ENCODE measurements around the gene QRICH2.

DNA sequence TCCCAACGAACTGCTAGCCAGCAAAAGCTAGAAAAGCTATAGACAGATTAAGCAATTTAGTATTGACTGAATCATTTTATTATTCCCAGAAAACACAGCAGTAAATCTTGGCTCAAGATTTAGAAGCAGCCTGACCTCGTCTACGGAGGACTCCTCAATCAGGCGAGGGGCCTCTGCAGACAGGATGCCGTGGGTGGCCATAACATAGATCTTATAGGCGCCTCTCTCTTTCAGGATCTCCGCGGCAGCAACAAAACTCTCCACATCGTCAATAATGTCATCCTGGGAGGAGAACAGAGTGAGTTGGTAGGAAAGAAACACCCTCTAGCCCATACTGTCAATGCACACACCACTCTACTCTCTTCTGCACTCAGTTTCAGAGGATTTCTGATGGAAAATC, 4.7 kb upstream of the QRICH2 start:
- TF ChIP-seq BRF2 (IDR thresholded peaks at IDR 0.05; ENCODE audit: borderline replicate concordance, insufficient read depth, insufficient read length), result no peak
- no peak for TF ChIP-seq EP300 (IDR thresholded peaks at IDR 0.05; ENCODE audit: low read length)

Measured in K562 (cell line).